ENCODE results near the gene UBASH3B. TPM values are rescaled to one million over a fixed set of nuclear protein-coding genes. Genes with fewer than 3 reads are reported as not detected.

UBASH3B gene
- total RNA-seq, 1 experiment from 2014 or later: 8.0 TPM

DNA sequence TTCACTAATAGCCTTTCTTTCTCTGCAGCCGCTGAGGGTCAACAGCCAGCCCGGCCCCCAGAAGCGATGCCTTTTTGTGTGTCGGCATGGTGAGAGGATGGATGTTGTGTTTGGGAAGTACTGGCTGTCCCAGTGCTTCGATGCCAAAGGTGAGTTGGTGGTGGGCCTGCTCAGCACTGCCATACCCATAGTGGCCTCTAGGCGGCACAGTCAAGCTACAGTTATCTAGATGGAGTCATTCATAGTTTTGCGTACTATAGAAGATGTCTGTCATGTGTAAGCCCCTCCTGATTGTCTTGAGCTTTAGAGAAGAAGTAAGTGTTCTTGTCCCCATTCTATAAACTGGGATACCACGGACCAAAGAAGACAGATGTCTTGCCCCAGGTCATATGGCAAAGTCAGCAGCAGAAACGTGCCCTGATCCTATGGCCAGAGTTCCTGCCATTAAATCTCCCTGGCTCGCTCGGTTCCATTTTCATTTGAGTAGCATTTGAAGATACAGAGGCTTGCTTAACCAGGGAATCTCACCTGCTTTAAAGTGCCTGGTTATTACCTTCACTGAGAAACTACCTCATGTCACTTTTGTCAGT is 140.7 kb downstream of the UBASH3B start:
- H3K79me2 ChIP-seq (ENCODE audit: insufficient read depth, low read length): no peaks in the 10 kb centered on the region
- WGBS (ENCODE audit: extremely low coverage, insufficient read length, low lambda C conversion rate): no CpG with 5 or more reads among the region's 11 CpGs
- no peaks in the 10 kb centered on the region for H3K27me3 ChIP-seq (ENCODE audit: insufficient read depth, low read length)
- Mint-ChIP-seq H3K36me3 (ENCODE audit: insufficient read depth in 1 of 3, low read depth in 3 of 3) (peaks cover 0 to 12% (median 3%) of the 10 kb centered on the region in 3 experiments; a peak in 3 of 7 replicates), H3K4me3 (no peak overlapping the region), H3K27me3 (ENCODE audit: low read depth) (no peaks in the 10 kb centered on the region), H3K4me1 (peaks cover 0 to 3% of the 10 kb centered on the region in 2 experiments; a peak in 1 of 4 replicates), H3K27ac (no peak overlapping the region), H3K9me3 (no peaks in the 10 kb centered on the region)
- no peak overlapping the region for H3K4me2 ChIP-seq (ENCODE audit: insufficient read depth, insufficient read length, low read length)
- no peak overlapping the region for H2AFZ ChIP-seq (ENCODE audit: low read length)
- peak; percentile 91 for TF ChIP-seq CTCF (conservative IDR thresholded peaks at IDR 0.05)
- H3T11ph ChIP-seq (ENCODE audit: low read length): no peak overlapping the region
- H4K8ac ChIP-seq (replicated peaks; ENCODE audit: insufficient read length, low read depth, low read length): no peak overlapping the region
- H4K91ac ChIP-seq (ENCODE audit: insufficient read length, low read depth, low read length): no peak overlapping the region
- H4K20me1 ChIP-seq (ENCODE audit: control insufficient read depth, insufficient read depth, insufficient read length): no peaks in the 10 kb centered on the region
- H2BK12ac ChIP-seq (ENCODE audit: insufficient read length, low read depth, low read length): no peak overlapping the region
- H2BK15ac ChIP-seq (ENCODE audit: low read depth, low read length): no peak overlapping the region
- no peak overlapping the region for H2BK20ac ChIP-seq (ENCODE audit: low read depth, low read length, poor library complexity, severe bottlenecking)
- no peak overlapping the region for H3K56ac ChIP-seq (ENCODE audit: insufficient read length, low read depth, low read length)
- no peak overlapping the region for H3K27ac ChIP-seq (ENCODE audit: insufficient read length, low read depth, low read length)
- H2BK5ac ChIP-seq (ENCODE audit: insufficient read length, low read length): no peak overlapping the region
- DNase-seq: peak; percentile 77
- no peaks in the 10 kb centered on the region for H3K23me2 ChIP-seq (ENCODE audit: insufficient read length, low read depth, low read length, poor library complexity, severe bottlenecking)
- H3K4ac ChIP-seq (ENCODE audit: low read depth, low read length): no peak overlapping the region
- no peak overlapping the region for H3K9ac ChIP-seq (ENCODE audit: extremely low read depth, insufficient read length, low read length)
- no peak overlapping the region for H3K14ac ChIP-seq (ENCODE audit: insufficient read depth, low read length)
- no peak overlapping the region for H3K23ac ChIP-seq (ENCODE audit: insufficient read length, low read depth, low read length)
- H3K79me1 ChIP-seq (ENCODE audit: insufficient read depth, low read depth, low read length, poor library complexity, severe bottlenecking): no peaks in the 10 kb centered on the region
- no peaks in the 10 kb centered on the region for H3K4me1 ChIP-seq (ENCODE audit: insufficient read depth, low read length)
- no peak overlapping the region for H2BK120ac ChIP-seq (ENCODE audit: low read depth, low read length, poor library complexity, severe bottlenecking)
- no peaks in the 10 kb centered on the region for H3K9me3 ChIP-seq (ENCODE audit: control insufficient read depth, low read depth, low read length)
- no peak overlapping the region for H2AK5ac ChIP-seq (ENCODE audit: insufficient read length, low read length)
- no peak overlapping the region for H4K5ac ChIP-seq (ENCODE audit: insufficient read length, low read depth, low read length)
- no peak overlapping the region for H3K18ac ChIP-seq (ENCODE audit: insufficient read length, low read depth, low read length)
